Neural cell (in vitro differentiated cells): ENCODE results near the gene RNASE7.

ENCODE experiments used
- SMC3 ChIP-seq: fragments of 450-650 bp; conservative IDR thresholded peaks from 2 replicates; pipeline ENCODE4 v1.6.1; 2014; ENCODE audit warnings: antibody characterized with exemption, mild to moderate bottlenecking, moderate library complexity; ENCODE audit not compliant: poor library complexity
- TF ChIP-seq, protein P1 (sequence below): fragments of 450-650 bp; IDR thresholded peaks from 2 replicates; pipeline ENCODE4 v1.5.1; 2014; ENCODE audit warnings: antibody characterized with exemption, mild to moderate bottlenecking, moderate library complexity; ENCODE audit not compliant: poor library complexity, severe bottlenecking

GRCh38 chr14:21011136-21011535 is 31.0 kb upstream of the RNASE7 start:
- TF ChIP-seq, protein P1, sequence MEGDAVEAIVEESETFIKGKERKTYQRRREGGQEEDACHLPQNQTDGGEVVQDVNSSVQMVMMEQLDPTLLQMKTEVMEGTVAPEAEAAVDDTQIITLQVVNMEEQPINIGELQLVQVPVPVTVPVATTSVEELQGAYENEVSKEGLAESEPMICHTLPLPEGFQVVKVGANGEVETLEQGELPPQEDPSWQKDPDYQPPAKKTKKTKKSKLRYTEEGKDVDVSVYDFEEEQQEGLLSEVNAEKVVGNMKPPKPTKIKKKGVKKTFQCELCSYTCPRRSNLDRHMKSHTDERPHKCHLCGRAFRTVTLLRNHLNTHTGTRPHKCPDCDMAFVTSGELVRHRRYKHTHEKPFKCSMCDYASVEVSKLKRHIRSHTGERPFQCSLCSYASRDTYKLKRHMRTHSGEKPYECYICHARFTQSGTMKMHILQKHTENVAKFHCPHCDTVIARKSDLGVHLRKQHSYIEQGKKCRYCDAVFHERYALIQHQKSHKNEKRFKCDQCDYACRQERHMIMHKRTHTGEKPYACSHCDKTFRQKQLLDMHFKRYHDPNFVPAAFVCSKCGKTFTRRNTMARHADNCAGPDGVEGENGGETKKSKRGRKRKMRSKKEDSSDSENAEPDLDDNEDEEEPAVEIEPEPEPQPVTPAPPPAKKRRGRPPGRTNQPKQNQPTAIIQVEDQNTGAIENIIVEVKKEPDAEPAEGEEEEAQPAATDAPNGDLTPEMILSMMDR, result no peak
- TF ChIP-seq SMC3, result no peak
